ENCODE results near the gene CACNG6. TPM values are rescaled to one million over a fixed set of nuclear protein-coding genes. Genes with fewer than 3 reads are reported as not detected.
"Not testable (repeated sequence)": the region's sequence is repeated elsewhere in the genome, so short reads cannot be mapped to it uniquely, and the experiment has no call there.

CACNG6 gene
- total and polyA plus RNA-seq, 4 donors, result 0.18 TPM; not detected in 3

DNA sequence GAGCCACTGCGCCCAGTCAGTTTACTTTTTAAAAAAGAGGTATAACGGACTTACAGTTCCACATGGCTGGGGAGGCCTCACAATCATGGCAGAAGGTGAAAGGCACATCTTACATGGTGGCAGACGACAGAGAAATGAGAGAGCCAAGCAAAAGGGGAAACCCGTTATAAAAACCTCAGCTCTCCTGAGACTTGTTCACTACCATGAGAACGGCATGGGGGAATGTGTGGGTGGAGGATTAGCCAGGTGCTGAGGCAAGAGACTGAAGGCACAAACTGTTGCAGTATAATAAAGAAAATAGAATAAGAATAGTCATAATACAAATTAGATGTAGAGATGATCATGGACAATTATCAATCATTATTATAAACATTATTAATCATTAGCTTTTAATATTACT is 45.1 kb downstream of the CACNG6 start:
- 69 to 73% methylated on average over 5 of the region's 5 CpGs for WGBS, 2 donors
- H3K4me1 ChIP-seq (ENCODE audit: control insufficient read depth in 1 of 2, insufficient read depth in 2 of 2, low read length in 2 of 2); DNase-seq: not testable (repeated sequence)

DNA sequence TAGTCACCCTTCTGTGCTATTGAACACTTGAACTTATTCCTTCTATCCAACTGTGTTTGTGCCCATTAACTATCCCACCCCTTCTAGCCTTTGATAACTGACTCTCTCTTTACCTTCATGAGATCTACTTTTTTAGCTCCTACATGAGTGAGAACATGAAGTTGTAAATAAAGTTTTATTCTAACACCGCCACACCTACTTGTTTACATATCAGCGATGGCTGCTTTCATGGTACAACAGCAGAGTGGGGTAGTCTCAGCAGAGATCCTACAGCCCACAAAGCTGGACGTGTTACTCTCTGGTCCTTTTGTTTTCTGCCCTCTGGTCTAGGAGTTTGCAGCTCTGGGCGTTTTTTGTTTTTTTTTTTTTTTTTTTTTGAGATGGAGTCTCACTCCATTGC is 48.6 kb downstream of the CACNG6 start:
- ATAC-seq (ENCODE audit: low FRiP score), result no peak
- Histone ChIP-seq H3K4me3 (ENCODE audit: low read length in 2 of 2) (no peak overlapping the region), H3K36me3 (ENCODE audit: control insufficient read depth in 1 of 2, insufficient read depth in 2 of 2, low read length in 1 of 2) (no peaks in the 10 kb centered on the region), H3K9me3 (ENCODE audit: control insufficient read depth, low read length) (no peaks in the 10 kb centered on the region), H3K27ac (ENCODE audit: low read depth in 1 of 2, low read length in 2 of 2) (no peak overlapping the region), H3K27me3 (ENCODE audit: control insufficient read depth in 1 of 2, insufficient read depth in 2 of 2, low read length in 1 of 2) (no peaks in the 10 kb centered on the region), H3K4me1 (ENCODE audit: control insufficient read depth in 1 of 2, insufficient read depth in 2 of 2, low read length in 2 of 2) (no peaks in the 10 kb centered on the region)
- 82% methylated on average over 4 of the region's 4 CpGs for WGBS, 2 donors
- intact Hi-C loops (cut with DNase I), result no loop called here
- no peak for DNase-seq

More for the DNA sequence above, 45.1 kb downstream of the CACNG6 start:
- H3K27me3 ChIP-seq (ENCODE audit: control insufficient read depth in 1 of 2, insufficient read depth in 2 of 2, low read length in 1 of 2); intact Hi-C loops (cut with DNase I); H3K4me3 ChIP-seq (ENCODE audit: low read length in 2 of 2); H3K9me3 ChIP-seq (ENCODE audit: control insufficient read depth, low read length); H3K27ac ChIP-seq (ENCODE audit: low read depth in 1 of 2, low read length in 2 of 2); H3K36me3 ChIP-seq (ENCODE audit: control insufficient read depth in 1 of 2, insufficient read depth in 2 of 2, low read length in 1 of 2); ATAC-seq (ENCODE audit: low FRiP score): not testable (repeated sequence)

DNA sequence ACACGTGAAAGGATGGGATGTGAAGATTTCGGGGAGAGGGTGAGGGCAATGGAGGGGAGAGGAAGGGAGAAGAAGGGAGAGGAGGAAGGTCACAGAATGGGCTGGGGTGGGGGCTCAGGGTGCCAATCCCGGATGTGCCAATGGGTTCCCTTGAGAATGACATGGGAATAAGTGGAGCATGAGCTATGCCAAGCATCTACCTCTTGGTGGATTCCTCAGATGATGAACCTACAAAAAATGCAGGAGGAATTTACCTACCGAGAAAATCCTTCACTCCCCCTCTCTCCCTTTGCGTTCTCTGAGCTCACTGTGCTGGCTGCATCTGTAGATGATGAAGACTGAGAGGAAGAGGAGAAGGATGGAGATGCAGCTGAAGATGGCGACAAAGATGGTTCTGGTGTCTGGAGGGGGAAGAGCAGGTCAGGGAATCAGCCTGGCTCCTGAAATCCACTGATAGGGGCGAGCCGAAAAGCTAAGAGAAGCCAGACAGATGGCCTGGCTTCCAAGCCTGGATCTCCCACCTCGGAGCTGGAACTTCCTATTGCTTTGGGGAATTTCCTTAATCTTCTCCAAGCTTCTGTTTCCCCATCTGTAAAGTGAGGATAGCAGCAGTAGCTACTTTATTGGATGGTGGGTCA is 50.7 kb downstream of the CACNG6 start:
- H3K4me3 ChIP-seq (ENCODE audit: low read length in 2 of 2), result no peak overlapping the region

DNA sequence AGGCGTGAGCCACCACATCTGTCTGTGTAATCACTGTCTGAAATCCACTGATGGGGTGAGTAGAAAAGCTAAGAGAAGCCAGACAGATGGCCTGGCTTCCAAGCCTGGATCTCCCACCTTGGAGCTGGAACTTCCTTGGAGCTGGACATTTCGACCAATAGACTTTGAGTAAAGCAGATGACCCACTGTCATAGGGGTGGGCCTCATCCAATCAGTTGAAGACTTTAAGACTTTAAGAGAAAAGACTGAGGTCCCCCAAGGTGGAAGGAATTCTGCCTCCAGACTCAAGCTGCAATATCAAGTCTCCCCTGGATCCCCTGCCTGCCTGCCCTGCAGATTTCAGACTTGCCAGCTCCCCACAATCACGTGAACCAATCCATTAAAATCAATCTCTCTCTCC is 51.6 kb downstream of the CACNG6 start:
- Histone ChIP-seq H3K4me3 (ENCODE audit: low read length in 2 of 2) (no peak overlapping the region), H3K4me1 (ENCODE audit: control insufficient read depth in 1 of 2, insufficient read depth in 2 of 2, low read length in 2 of 2) (no peaks in the 10 kb centered on the region), H3K36me3 (ENCODE audit: control insufficient read depth in 1 of 2, insufficient read depth in 2 of 2, low read length in 1 of 2) (no peaks in the 10 kb centered on the region), H3K27ac (ENCODE audit: low read depth in 1 of 2, low read length in 2 of 2) (no peak overlapping the region), H3K27me3 (ENCODE audit: control insufficient read depth in 1 of 2, insufficient read depth in 2 of 2, low read length in 1 of 2) (no peaks in the 10 kb centered on the region), H3K9me3 (ENCODE audit: control insufficient read depth, low read length) (no peaks in the 10 kb centered on the region)
- DNase-seq (peak in 1 of 2 donors; percentile 9), ATAC-seq (ENCODE audit: low FRiP score) (no peak)
- 79 to 84% methylated on average over 3 of the region's 3 CpGs for WGBS, 2 donors
- intact Hi-C loops (cut with DNase I), result no loop called here

More for the DNA sequence above, 50.7 kb downstream of the CACNG6 start:
- DNase-seq (peak in 1 of 2 donors; percentile 7), ATAC-seq (ENCODE audit: low FRiP score) (no peak)
- H3K27me3 ChIP-seq (ENCODE audit: control insufficient read depth in 1 of 2, insufficient read depth in 2 of 2, low read length in 1 of 2), result no peaks in the 10 kb centered on the region
- 66 to 67% methylated on average over 9 of the region's 9 CpGs for WGBS, 2 donors
- H3K9me3 ChIP-seq (ENCODE audit: control insufficient read depth, low read length), result no peaks in the 10 kb centered on the region
- no peak overlapping the region for H3K27ac ChIP-seq (ENCODE audit: low read depth in 1 of 2, low read length in 2 of 2)
- H3K36me3 ChIP-seq (ENCODE audit: control insufficient read depth in 1 of 2, insufficient read depth in 2 of 2, low read length in 1 of 2), result no peaks in the 10 kb centered on the region
- no peaks in the 10 kb centered on the region for H3K4me1 ChIP-seq (ENCODE audit: control insufficient read depth in 1 of 2, insufficient read depth in 2 of 2, low read length in 2 of 2)
- intact Hi-C loops (cut with DNase I), result no loop called here

DNA sequence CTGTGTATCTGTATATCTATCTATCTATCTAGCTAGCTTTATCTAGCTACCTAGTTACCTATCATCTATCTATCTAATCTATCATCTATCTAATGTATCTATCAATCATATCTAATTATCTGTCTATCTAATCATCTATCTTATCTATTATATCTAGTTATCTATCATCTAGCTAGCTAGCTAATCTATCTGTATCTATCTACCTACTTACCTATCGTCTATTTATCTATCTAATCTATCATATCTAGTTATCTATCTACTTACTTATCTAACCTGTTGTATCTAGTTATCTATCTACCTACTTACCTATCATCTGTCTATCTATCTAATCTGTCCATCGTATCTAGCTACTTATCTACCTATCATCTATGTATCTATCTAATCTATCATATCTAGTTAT is 54.3 kb downstream of the CACNG6 start:
- no peaks in the 10 kb centered on the region for H3K36me3 ChIP-seq (ENCODE audit: control insufficient read depth in 1 of 2, insufficient read depth in 2 of 2, low read length in 1 of 2)
- H3K27me3 ChIP-seq (ENCODE audit: control insufficient read depth in 1 of 2, insufficient read depth in 2 of 2, low read length in 1 of 2), result no peaks in the 10 kb centered on the region
- H3K4me1 ChIP-seq (ENCODE audit: control insufficient read depth in 1 of 2, insufficient read depth in 2 of 2, low read length in 2 of 2), result no peaks in the 10 kb centered on the region
- 83 to 85% methylated on average over 2 of the region's 2 CpGs for WGBS, 2 donors
- no peak overlapping the region for H3K4me3 ChIP-seq (ENCODE audit: low read length in 2 of 2)
- ATAC-seq (ENCODE audit: low FRiP score) (no peak), DNase-seq (no peak)
- H3K27ac ChIP-seq (ENCODE audit: low read depth in 1 of 2, low read length in 2 of 2), result no peak overlapping the region
- no peaks in the 10 kb centered on the region for H3K9me3 ChIP-seq (ENCODE audit: control insufficient read depth, low read length)
- intact Hi-C loops (cut with DNase I), result no loop called here

DNA sequence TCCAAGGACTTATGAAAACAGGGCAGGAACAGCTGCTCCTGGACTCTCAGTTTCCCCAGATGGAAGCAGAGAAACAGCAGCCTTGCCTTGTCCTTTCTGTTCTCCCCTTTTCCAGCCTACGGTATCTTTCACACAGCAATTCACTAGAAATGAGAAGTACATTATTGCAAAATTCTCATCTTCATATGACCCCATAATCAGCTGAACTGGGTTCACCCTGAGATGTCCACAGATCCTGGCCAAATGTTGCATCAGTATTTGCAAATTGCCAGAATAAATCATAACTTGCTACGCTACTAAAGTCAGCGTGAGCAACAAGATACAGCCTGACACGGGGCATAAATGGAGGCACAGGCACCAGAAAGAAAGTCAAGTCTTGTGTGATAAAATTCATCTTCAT is 56.2 kb downstream of the CACNG6 start:
- no peaks in the 10 kb centered on the region for H3K9me3 ChIP-seq (ENCODE audit: control insufficient read depth, low read length)
- DNase-seq (no peak), ATAC-seq (ENCODE audit: low FRiP score) (no peak)
- H3K36me3 ChIP-seq (ENCODE audit: control insufficient read depth in 1 of 2, insufficient read depth in 2 of 2, low read length in 1 of 2), result no peaks in the 10 kb centered on the region
- WGBS, 2 donors, result 78 to 79% methylated on average over 4 of the region's 4 CpGs
- H3K4me3 ChIP-seq (ENCODE audit: low read length in 2 of 2), result no peak overlapping the region
- H3K27ac ChIP-seq (ENCODE audit: low read depth in 1 of 2, low read length in 2 of 2), result no peak overlapping the region
- no peaks in the 10 kb centered on the region for H3K27me3 ChIP-seq (ENCODE audit: control insufficient read depth in 1 of 2, insufficient read depth in 2 of 2, low read length in 1 of 2)
- intact Hi-C loops (cut with DNase I), result no loop called here
- no peaks in the 10 kb centered on the region for H3K4me1 ChIP-seq (ENCODE audit: control insufficient read depth in 1 of 2, insufficient read depth in 2 of 2, low read length in 2 of 2)

Other genes starting within 250 kb of the CACNG6 start
- 1 to 10 TPM; 1.3 to 2.2 TPM for gene NLRP12, start 167.3 kb upstream of the CACNG6 start, total RNA-seq
- 1 to 10 TPM in 1 of 2 donors, not detected in 1; 1.3 TPM for gene NLRP12, start 167.3 kb upstream of the CACNG6 start, polyA plus RNA-seq
- gene MYADM, start 123.8 kb upstream of the CACNG6 start, total RNA-seq, result 100 to 1,000 TPM; 234 to 377 TPM
- gene MYADM, start 123.8 kb upstream of the CACNG6 start, polyA plus RNA-seq, result 100 to 1,000 TPM in 1 of 2 donors, 10 to 100 TPM in 1; 59.2 to 134 TPM
- gene PRKCG, start 109.4 kb upstream of the CACNG6 start, total RNA-seq, result 1 to 10 TPM in 1 of 2 donors, not detected in 1; 1.2 TPM
- not detected for gene PRKCG, start 109.4 kb upstream of the CACNG6 start, polyA plus RNA-seq
- not detected for gene CACNG7, start 82.4 kb upstream of the CACNG6 start, total RNA-seq
- not detected for gene CACNG7, start 82.4 kb upstream of the CACNG6 start, polyA plus RNA-seq
- under 1 TPM; 0.23 to 0.33 TPM for gene CACNG8, start 28.7 kb upstream of the CACNG6 start, total RNA-seq
- gene CACNG8, start 28.7 kb upstream of the CACNG6 start, polyA plus RNA-seq, result under 1 TPM; under 0.01 to 0.05 TPM
- gene VSTM1, start 72.3 kb downstream of the CACNG6 start, total RNA-seq, result not detected
- not detected for gene VSTM1, start 72.3 kb downstream of the CACNG6 start, polyA plus RNA-seq
- gene TARM1, start 89.7 kb downstream of the CACNG6 start, total RNA-seq, result not detected
- gene TARM1, start 89.7 kb downstream of the CACNG6 start, polyA plus RNA-seq, result not detected
- 1 to 10 TPM; 4.4 to 6.0 TPM for gene OSCAR, start 109.2 kb downstream of the CACNG6 start, total RNA-seq
- 1 to 10 TPM in 1 of 2 donors, under 1 TPM in 1; 0.31 to 2.8 TPM for gene OSCAR, start 109.2 kb downstream of the CACNG6 start, polyA plus RNA-seq
- gene NDUFA3, start 111.2 kb downstream of the CACNG6 start, total RNA-seq, result 10 to 100 TPM; 64.9 to 65.3 TPM
- gene NDUFA3, start 111.2 kb downstream of the CACNG6 start, polyA plus RNA-seq, result 100 to 1,000 TPM in 1 of 2 donors, 10 to 100 TPM in 1; 76.5 to 129 TPM
- gene TFPT, start 124.0 kb downstream of the CACNG6 start, total RNA-seq, result 10 to 100 TPM; 12.9 to 17.3 TPM
- 10 to 100 TPM in 1 of 2 donors, 1 to 10 TPM in 1; 8.3 to 29.4 TPM for gene TFPT, start 124.0 kb downstream of the CACNG6 start, polyA plus RNA-seq
- gene PRPF31, start 124.1 kb downstream of the CACNG6 start, total RNA-seq, result 10 to 100 TPM; 41.5 to 50.4 TPM
- gene PRPF31, start 124.1 kb downstream of the CACNG6 start, polyA plus RNA-seq, result 10 to 100 TPM; 33.8 to 71.2 TPM
- gene CNOT3, start 146.1 kb downstream of the CACNG6 start, total RNA-seq, result 10 to 100 TPM; 33.5 to 35.9 TPM
- 10 to 100 TPM; 10.4 to 54.4 TPM for gene CNOT3, start 146.1 kb downstream of the CACNG6 start, polyA plus RNA-seq
- 1 to 10 TPM; 5.7 to 6.0 TPM for gene LENG1, start 168.1 kb downstream of the CACNG6 start, total RNA-seq
- gene LENG1, start 168.1 kb downstream of the CACNG6 start, polyA plus RNA-seq, result 10 to 100 TPM in 1 of 2 donors, 1 to 10 TPM in 1; 7.5 to 10.1 TPM
- gene TMC4, start 181.5 kb downstream of the CACNG6 start, total RNA-seq, result 1 to 10 TPM; 1.2 to 7.4 TPM
- 10 to 100 TPM in 1 of 2 donors, under 1 TPM in 1; 0.08 to 15.8 TPM for gene TMC4, start 181.5 kb downstream of the CACNG6 start, polyA plus RNA-seq
- 10 to 100 TPM; 31.3 to 40.7 TPM for gene MBOAT7, start 197.9 kb downstream of the CACNG6 start, total RNA-seq
- gene MBOAT7, start 197.9 kb downstream of the CACNG6 start, polyA plus RNA-seq, result 10 to 100 TPM; 11.9 to 22.0 TPM
- 10 to 100 TPM; 24.6 to 28.1 TPM for gene TSEN34, start 199.7 kb downstream of the CACNG6 start, total RNA-seq
- gene TSEN34, start 199.7 kb downstream of the CACNG6 start, polyA plus RNA-seq, result 10 to 100 TPM; 21.5 to 46.3 TPM
- 1,000 to 10,000 TPM in 1 of 2 donors, 100 to 1,000 TPM in 1; 778 to 1,093 TPM for gene RPS9, start 209.2 kb downstream of the CACNG6 start, total RNA-seq
- gene RPS9, start 209.2 kb downstream of the CACNG6 start, polyA plus RNA-seq, result 1,000 to 10,000 TPM; 3,636 to 4,281 TPM
- gene LILRB3, start 231.4 kb downstream of the CACNG6 start, total RNA-seq, result 10 to 100 TPM; 18.8 to 26.7 TPM
- 1 to 10 TPM in 1 of 2 donors, under 1 TPM in 1; 0.61 to 1.9 TPM for gene LILRB3, start 231.4 kb downstream of the CACNG6 start, polyA plus RNA-seq